ENCODE results near the gene TRAF3.

TRAF3 gene

GRCh38 chr14:102751088-102751487 is 26.2 kb upstream of the TRAF3 start:
- H3K4me3 ChIP-seq (ENCODE audit: control insufficient read depth, low read depth, low read length): no peak overlapping the region
- TF ChIP-seq CTCF (IDR thresholded peaks at IDR 0.05; ENCODE audit: control insufficient read depth, insufficient read depth, low read depth, low read length, missing control alignments): no peak
- no peak for DNase-seq (ENCODE audit: low read depth)

- H3K4me3 ChIP-seq (ENCODE audit: control insufficient read depth, low read depth, low read length): no peak overlapping the region
These were observed 24.9 kb upstream of the TRAF3 start for GRCh38 chr14:102752239-102752847.

GRCh38 chr14:102754370-102755262 is 22.6 kb upstream of the TRAF3 start:
- no peak for DNase-seq (ENCODE audit: low read depth)
- H3K4me3 ChIP-seq (ENCODE audit: control insufficient read depth, low read depth, low read length): no peak overlapping the region
- no peak for TF ChIP-seq CTCF (IDR thresholded peaks at IDR 0.05; ENCODE audit: control insufficient read depth, insufficient read depth, low read depth, low read length, missing control alignments)

More at GRCh38 chr14:102752239-102752847, 24.9 kb upstream of the TRAF3 start:
- TF ChIP-seq CTCF (IDR thresholded peaks at IDR 0.05; ENCODE audit: control insufficient read depth, insufficient read depth, low read depth, low read length, missing control alignments): no peak
- no peak for DNase-seq (ENCODE audit: low read depth)

- H3K4me3 ChIP-seq (ENCODE audit: control insufficient read depth, low read depth, low read length): no peak overlapping the region
- TF ChIP-seq CTCF (IDR thresholded peaks at IDR 0.05; ENCODE audit: control insufficient read depth, insufficient read depth, low read depth, low read length, missing control alignments): no peak
These were observed 19.6 kb upstream of the TRAF3 start for GRCh38 chr14:102757646-102758045.

GRCh38 chr14:102758087-102758486 is 19.2 kb upstream of the TRAF3 start:
- H3K4me3 ChIP-seq (ENCODE audit: control insufficient read depth, low read depth, low read length): no peak overlapping the region
- no peak for TF ChIP-seq CTCF (IDR thresholded peaks at IDR 0.05; ENCODE audit: control insufficient read depth, insufficient read depth, low read depth, low read length, missing control alignments)
- DNase-seq (ENCODE audit: low read depth): no peak

More at GRCh38 chr14:102757646-102758045, 19.6 kb upstream of the TRAF3 start:
- no peak for DNase-seq (ENCODE audit: low read depth)

- no peak overlapping the region for H3K4me3 ChIP-seq (ENCODE audit: control insufficient read depth, low read depth, low read length)
- TF ChIP-seq CTCF (IDR thresholded peaks at IDR 0.05; ENCODE audit: control insufficient read depth, insufficient read depth, low read depth, low read length, missing control alignments): no peak
- DNase-seq (ENCODE audit: low read depth): no peak
These were observed 17.6 kb upstream of the TRAF3 start for GRCh38 chr14:102759456-102760187.

Measured in AG09309 (cell line).